ENCODE data around the gene DOHH.

GRCh38 chr19:3442487-3443071, 57.9 kb downstream of the DOHH start:
- TF ChIP-seq CTCF (conservative IDR thresholded peaks at IDR 0.05; ENCODE audit: low read length) (no peak), EZH2phosphoT487 (IDR thresholded peaks at IDR 0.05; ENCODE audit: borderline replicate concordance) (no peak)
